K562 (cell line): ENCODE measurements around the gene RIMOC1. TPM values are rescaled to one million over a fixed set of nuclear protein-coding genes. Genes with fewer than 3 reads are reported as not detected.

Experiments
- BRD4 ChIP-seq: fragments of 200-600 bp; sonication (generic); IDR thresholded peaks from 2 replicates; pipeline ENCODE4 v1.6.1; 2017; ENCODE audit warnings: inconsistent platforms
- CSDE1 ChIP-seq, 2 experiments: fragments of 450-650 bp; IDR thresholded peaks; 2 replicates each; pipeline ENCODE4 v1.6.1; 2016; ENCODE audit warnings: mild to moderate bottlenecking in 1 of 2
- DIDO1 ChIP-seq: fragments of 450-650 bp; IDR thresholded peaks from 2 replicates; pipeline ENCODE4 v1.6.1; 2016; ENCODE audit warnings: low read depth, missing biosample characterization, missing genetic modification characterization
- E2F4 ChIP-seq: sonication (generic); formaldehyde crosslinking; IDR thresholded peaks from 2 replicates; pipeline ENCODE4 v1.8.0; 2022; ENCODE audit warnings: mild to moderate bottlenecking, low read depth, missing genetic modification reagents
- GTF2F1 ChIP-seq: IDR thresholded peaks from 2 replicates; pipeline ENCODE4 v1.6.1; 2011; ENCODE audit warnings: low read depth, low read length, improper control_type of control experiment
- HIVEP1 ChIP-seq: fragments of 250-450 bp; sonication (Bioruptor Pico); IDR thresholded peaks from 2 replicates; pipeline ENCODE4 v1.4.0; 2020; ENCODE audit warnings: mild to moderate bottlenecking
- JUND ChIP-seq, 2 experiments: IDR thresholded peaks; 2 replicates in 1 of 2; 3 replicates in 1 of 2; pipeline ENCODE4 v1.6.1; 2011; ENCODE audit warnings: borderline replicate concordance in 2 of 2, low read depth in 2 of 2, low read length in 2 of 2, improper control_type of control experiment in 1 of 2, missing biosample characterization in 1 of 2, missing genetic modification characterization in 1 of 2, missing genetic modification reagents in 1 of 2
- LEF1 ChIP-seq: fragments of 450-650 bp; IDR thresholded peaks from 2 replicates; pipeline ENCODE4 v1.6.1; 2016; ENCODE audit warnings: mild to moderate bottlenecking
- MCM3 ChIP-seq: fragments of 450-650 bp; IDR thresholded peaks from 2 replicates; pipeline ENCODE4 v1.6.1; 2016
- MCM5 ChIP-seq: fragments of 450-650 bp; IDR thresholded peaks from 2 replicates; pipeline ENCODE4 v1.6.1; 2016; ENCODE audit warnings: low read depth
- MNT ChIP-seq, 2 experiments: fragments of 450-650 bp; conservative IDR thresholded peaks; 2 replicates each; pipeline ENCODE4 v1.6.1; 2017; ENCODE audit warnings: mild to moderate bottlenecking in 2 of 2, moderate library complexity in 2 of 2
- RAD21 ChIP-seq, 2 experiments: fragments of 250-450 bp in 1 of 2; fragments of 450-650 bp in 1 of 2; sonication (Bioruptor Pico) in 1 of 2; formaldehyde crosslinking in 1 of 2; IDR thresholded peaks in 1 of 2; conservative IDR thresholded peaks in 1 of 2; 2 replicates each; pipeline versions ENCODE4 v1.4.0 to v1.8.0; 2020 to 2022; ENCODE audit warnings: mild to moderate bottlenecking in 2 of 2, moderate library complexity in 1 of 2
- RBM14 ChIP-seq: fragments of 200-400 bp; formaldehyde crosslinking; IDR thresholded peaks from 2 replicates; pipeline ENCODE4 v1.6.1; 2018; ENCODE audit warnings: low read depth, mild to moderate bottlenecking, low read length, moderate library complexity, borderline replicate concordance; ENCODE audit not compliant: insufficient read depth
- TFE3 ChIP-seq: fragments of 450-650 bp; formaldehyde crosslinking; IDR thresholded peaks from 2 replicates; pipeline ENCODE4 v1.4.0; 2020; ENCODE audit warnings: mild to moderate bottlenecking, mixed read lengths
- TOE1 ChIP-seq, 2 experiments: fragments of 450-650 bp in 1 of 2; sonication (generic) in 1 of 2; formaldehyde crosslinking in 1 of 2; IDR thresholded peaks; 2 replicates each; pipeline versions ENCODE4 v1.7.1 to v1.8.0; 2016 to 2022; ENCODE audit warnings: borderline replicate concordance in 2 of 2, mild to moderate bottlenecking in 2 of 2, antibody characterized with exemption in 1 of 2, inconsistent platforms in 1 of 2, low read depth in 1 of 2, missing genetic modification reagents in 1 of 2, moderate library complexity in 1 of 2
- TRIM25 ChIP-seq: fragments of 450-650 bp; IDR thresholded peaks from 2 replicates; pipeline ENCODE4 v1.7.0; 2016; ENCODE audit warnings: borderline replicate concordance
- ZNF24 ChIP-seq: fragments of 450-650 bp; IDR thresholded peaks from 2 replicates; pipeline ENCODE4 v1.6.1; 2016
- ZNF778 ChIP-seq: fragments of 450-650 bp; formaldehyde crosslinking; IDR thresholded peaks from 2 replicates; pipeline ENCODE4 v1.4.0; 2020; ENCODE audit warnings: mild to moderate bottlenecking, moderate library complexity
- polyA plus RNA-seq, 8 experiments: library from polyadenylated mRNA; depleted of rRNA in 4 of 8; stranded (reverse) in 5 of 8; unstranded in 3 of 8; fragments of >200 nt; fragmentation: Nextera tagmentation in 2 of 8; fragmentation: Illumina TruSeq in 1 of 8; extraction: Ambion mirVana in 2 of 8; extraction: Trizol in 1 of 8; gene quantifications; 2 replicates each; pipeline versions ENCODE4 v1.2.1 to v1.2.3, GENCODE V29; 2011 to 2014; ENCODE audit warnings: inconsistent platforms in 1 of 8, missing spikeins in 1 of 8
- total RNA-seq, 7 experiments: library from RNA; depleted of rRNA in 6 of 7; stranded (reverse); fragments of >200 nt in 6 of 7; fragmentation: Illumina TruSeq in 2 of 7; extraction: Trizol in 2 of 7; gene quantifications; 2 replicates each; pipeline versions ENCODE4 v1.2.1 to v1.2.3, GENCODE V29; 2011 to 2021; ENCODE audit warnings: low replicate concordance in 1 of 7
- TF ChIP-seq, protein P1 (sequence below): sonication (generic); formaldehyde crosslinking; IDR thresholded peaks from 2 replicates; pipeline ENCODE4 v1.8.0; 2022; ENCODE audit warnings: mild to moderate bottlenecking, missing genetic modification reagents

Gene RIMOC1
- total and polyA plus RNA-seq, 9 of the 15 experiments (the other 6 are each of a cell fraction or from before 2014, with no cell fraction given): 11.6 to 63.1 (median 30.8) TPM

- TF ChIP-seq TFE3: no peak
- peak; percentile 57 to 69 for TF ChIP-seq MNT (conservative IDR thresholded peaks at IDR 0.05)
- no peak for TF ChIP-seq HIVEP1 (CRISPR knock-in tag)
- no peak for TF ChIP-seq E2F4 (CRISPR knock-in tag)
- 0 out of 4 replicates have a peak, but pooled peaks of 1 of the 2 experiments have one; percentile 15 for TF ChIP-seq RAD21 (CRISPR knock-in tag; conservative IDR thresholded peaks at IDR 0.05 in 1 of 2, IDR thresholded peaks at IDR 0.05 in 1 of 2)
- no peak for TF ChIP-seq TRIM25
- TF ChIP-seq DIDO1 (tag): no peak
- no peak for TF ChIP-seq ZNF24
- no peak for TF ChIP-seq MCM3
- TF ChIP-seq BRD4: no peak
- no peak for TF ChIP-seq MCM5
- TF ChIP-seq GTF2F1: no peak
- 0 out of 2 replicates have a peak, but pooled peaks have one; percentile 40 for TF ChIP-seq JUND (IDR thresholded peaks at IDR 0.05; ENCODE audit: borderline replicate concordance, low read depth, low read length)
- TF ChIP-seq JUND (tag; IDR thresholded peaks at IDR 0.05; ENCODE audit: borderline replicate concordance, low read depth, low read length): no peak; the same call in 2 of the 3 replicates
- no peak for TF ChIP-seq ZNF778
- TF ChIP-seq LEF1: peak; percentile 67; the same call in 1 of the 2 replicates
- TF ChIP-seq RBM14: no peak
- TF ChIP-seq, protein P1, sequence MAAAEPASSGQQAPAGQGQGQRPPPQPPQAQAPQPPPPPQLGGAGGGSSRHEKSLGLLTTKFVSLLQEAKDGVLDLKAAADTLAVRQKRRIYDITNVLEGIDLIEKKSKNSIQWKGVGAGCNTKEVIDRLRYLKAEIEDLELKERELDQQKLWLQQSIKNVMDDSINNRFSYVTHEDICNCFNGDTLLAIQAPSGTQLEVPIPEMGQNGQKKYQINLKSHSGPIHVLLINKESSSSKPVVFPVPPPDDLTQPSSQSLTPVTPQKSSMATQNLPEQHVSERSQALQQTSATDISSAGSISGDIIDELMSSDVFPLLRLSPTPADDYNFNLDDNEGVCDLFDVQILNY (CRISPR knock-in tag): no peak
- TF ChIP-seq TOE1 (IDR thresholded peaks at IDR 0.05; ENCODE audit: borderline replicate concordance): peak; percentile 34; the same call in 1 of the 2 replicates
- TF ChIP-seq TOE1 (CRISPR knock-in tag; IDR thresholded peaks at IDR 0.05; ENCODE audit: borderline replicate concordance, low read depth): no peak
- no peak for TF ChIP-seq CSDE1 (IDR thresholded peaks at IDR 0.05)
Measured at GRCh38 chr5:41883243-41883642, 20.9 kb upstream of the RIMOC1 start (continued).
